HG03175 (cell line): ENCODE data around the gene CLEC2D.
"Not testable (repeated sequence)": the region's sequence is repeated elsewhere in the genome, so short reads cannot be mapped to it uniquely, and the experiment has no call there.

Experiments used
- ATAC-seq: cut with Tn5 transposase; IDR thresholded peaks from one replicate; pipeline ENCODE4 v1.9.1; 2021; ENCODE audit warnings: mild to moderate bottlenecking, moderate library complexity; ENCODE audit not compliant: unreplicated experiment

CLEC2D gene

DNA sequence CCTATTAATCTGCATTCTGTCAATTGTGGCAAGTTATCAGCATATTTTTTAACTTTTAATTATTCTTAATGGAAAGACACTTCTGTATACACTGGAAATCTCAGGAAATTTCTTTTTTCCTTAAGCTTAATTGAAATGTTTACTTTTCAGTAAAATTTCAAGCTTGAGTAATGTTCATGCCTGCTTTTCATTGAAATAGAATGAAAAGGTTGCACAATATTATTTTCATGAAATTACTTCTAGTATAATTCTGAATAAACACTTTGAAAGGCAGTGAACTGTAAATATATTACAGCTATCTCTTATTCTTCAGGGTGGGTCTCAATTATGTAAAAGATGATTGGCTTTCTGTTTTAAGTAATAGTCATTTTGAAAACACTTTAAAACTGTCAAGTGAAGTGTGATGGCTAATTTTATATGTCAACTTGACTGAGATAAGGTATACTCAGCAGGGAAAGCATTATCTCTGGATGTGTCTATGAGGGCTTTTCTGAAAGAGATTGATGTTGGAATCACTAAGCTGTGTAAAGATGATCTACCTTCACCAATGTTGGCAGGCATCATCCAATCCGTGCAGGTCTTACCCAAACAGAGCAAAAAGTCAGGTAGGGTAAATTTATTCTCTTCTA, 29.9 kb downstream of the CLEC2D start:
- ATAC-seq: no peak

- ATAC-seq: no peak
Observed at GRCh38 chr12:9699898-9700605, 30.5 kb downstream of the CLEC2D start.

DNA sequence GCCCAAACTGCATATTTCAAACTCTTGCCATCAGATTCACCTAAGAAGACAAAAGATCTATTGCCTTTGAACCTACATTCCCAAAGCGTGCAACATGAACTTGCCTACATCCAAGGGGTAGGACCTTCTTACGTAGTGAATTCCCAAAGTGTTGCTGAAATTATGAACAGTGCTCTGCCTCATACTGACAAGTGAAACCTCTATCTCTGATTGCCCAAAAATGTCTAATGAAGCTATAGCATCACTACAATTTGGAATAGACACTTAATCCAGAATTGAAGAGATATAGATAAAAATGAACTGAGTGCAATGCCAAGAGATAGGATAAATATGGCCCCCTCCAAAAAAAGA, 31.1 kb downstream of the CLEC2D start:
- ATAC-seq: no peak

- no peak for ATAC-seq
Observed at GRCh38 chr12:9701380-9702154, 32.1 kb downstream of the CLEC2D start.

GRCh38 chr12:9702255-9702654, 32.7 kb downstream of the CLEC2D start:
- no peak for ATAC-seq

GRCh38 chr12:9704561-9704960, 35.0 kb downstream of the CLEC2D start:
- ATAC-seq: not testable (repeated sequence)

DNA sequence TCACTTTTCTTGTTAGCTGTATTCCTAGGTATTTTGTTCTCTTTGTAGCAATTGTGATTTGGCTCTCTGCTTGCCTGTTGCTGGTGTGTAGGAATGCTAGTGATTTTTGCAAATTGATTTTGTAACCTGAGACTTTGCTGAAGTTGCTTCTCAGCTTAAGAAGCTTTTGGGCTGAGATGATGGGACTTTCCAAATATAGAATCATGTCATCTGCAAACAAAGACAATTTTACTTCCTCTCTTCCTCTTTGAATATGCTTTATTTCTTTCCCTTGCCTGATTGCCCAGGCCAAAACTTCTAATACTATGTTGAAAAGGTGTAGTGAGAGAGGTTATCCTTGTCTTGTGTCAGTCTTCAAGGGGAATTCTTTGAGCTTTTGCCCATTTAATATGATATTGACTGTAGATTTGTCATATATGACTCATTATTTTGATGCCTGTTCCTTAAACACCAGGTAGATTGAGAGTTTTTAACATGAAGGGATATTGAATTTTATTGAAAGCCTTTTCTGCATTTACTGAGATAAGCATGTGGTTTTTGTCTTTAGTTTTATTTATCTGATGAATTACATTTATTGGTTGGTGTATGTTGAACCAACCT, 36.7 kb downstream of the CLEC2D start:
- ATAC-seq: no peak

DNA sequence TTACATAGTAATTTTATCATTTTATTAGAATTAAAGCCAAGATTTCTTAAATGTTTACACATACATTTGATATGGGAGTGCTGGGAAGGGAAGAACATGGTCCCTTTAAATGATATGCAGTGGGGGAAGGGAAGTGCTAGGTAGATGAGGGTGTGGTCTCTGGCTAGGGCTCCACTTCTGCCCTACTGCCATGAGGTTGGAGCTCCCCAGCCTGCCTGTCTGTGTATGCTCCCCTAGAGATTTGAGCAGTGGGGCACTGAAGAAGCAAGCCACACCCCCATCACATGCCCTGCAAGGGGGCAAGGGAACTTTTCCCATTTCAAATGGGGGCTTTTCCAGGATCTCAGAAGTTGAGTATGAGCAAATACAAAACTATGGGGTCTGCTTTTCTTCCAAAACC, 37.8 kb downstream of the CLEC2D start:
- ATAC-seq: no peak

- ATAC-seq: no peak
Observed at GRCh38 chr12:9707864-9708808, 38.6 kb downstream of the CLEC2D start.

GRCh38 chr12:9708853-9709252, 39.3 kb downstream of the CLEC2D start:
- no peak for ATAC-seq

GRCh38 chr12:9710584-9711375, 41.3 kb downstream of the CLEC2D start:
- ATAC-seq: no peak

- ATAC-seq: no peak
Observed at GRCh38 chr12:9711664-9712063, 42.2 kb downstream of the CLEC2D start.

DNA sequence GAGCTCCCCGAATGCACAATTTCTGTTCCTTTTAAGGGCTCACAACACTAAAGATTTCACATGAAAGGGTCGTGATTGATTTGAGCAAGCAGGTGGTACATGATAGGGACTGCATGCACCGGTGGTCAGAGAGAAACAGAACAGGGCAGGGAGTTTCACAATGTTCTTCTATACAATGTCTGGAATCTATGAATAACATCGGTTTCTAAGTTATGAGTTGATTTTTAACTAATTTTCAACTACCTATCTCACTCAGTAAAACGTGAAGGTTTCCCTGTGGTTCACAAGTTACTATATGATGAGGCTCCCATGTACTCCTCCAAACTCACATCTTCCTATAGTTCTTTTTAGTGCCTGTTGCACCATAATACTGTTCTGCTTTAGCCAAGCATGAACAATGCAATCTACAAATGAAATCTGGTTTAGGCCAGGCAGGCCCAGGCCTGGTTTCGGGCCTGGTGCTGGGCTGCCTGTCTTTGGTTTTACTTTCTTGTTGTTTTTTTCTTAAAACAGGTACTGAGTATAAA, 43.6 kb downstream of the CLEC2D start:
- peak; percentile 71 for ATAC-seq

GRCh38 chr12:9717070-9717925, 47.8 kb downstream of the CLEC2D start:
- peak; percentile 30 for ATAC-seq

DNA sequence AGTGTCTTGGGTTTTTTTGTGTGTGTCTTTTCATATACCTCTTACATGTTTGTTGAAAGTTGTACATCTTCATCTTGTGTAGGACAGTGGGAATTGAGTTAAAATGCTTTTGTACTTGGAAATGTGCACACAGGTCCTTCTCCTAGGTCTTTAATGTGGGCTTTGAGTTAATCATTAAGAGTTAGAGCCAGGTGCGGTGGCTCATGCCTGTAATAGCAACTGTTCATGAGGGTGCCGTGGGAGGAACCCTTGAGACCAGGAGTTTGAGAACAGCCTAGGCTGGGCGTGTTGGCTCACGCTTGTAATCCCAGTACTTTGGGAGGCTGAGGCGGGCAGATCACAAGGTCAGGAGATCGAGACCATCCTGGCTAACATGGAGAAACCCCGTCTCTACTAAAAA, 49.5 kb downstream of the CLEC2D start:
- ATAC-seq: no peak

DNA sequence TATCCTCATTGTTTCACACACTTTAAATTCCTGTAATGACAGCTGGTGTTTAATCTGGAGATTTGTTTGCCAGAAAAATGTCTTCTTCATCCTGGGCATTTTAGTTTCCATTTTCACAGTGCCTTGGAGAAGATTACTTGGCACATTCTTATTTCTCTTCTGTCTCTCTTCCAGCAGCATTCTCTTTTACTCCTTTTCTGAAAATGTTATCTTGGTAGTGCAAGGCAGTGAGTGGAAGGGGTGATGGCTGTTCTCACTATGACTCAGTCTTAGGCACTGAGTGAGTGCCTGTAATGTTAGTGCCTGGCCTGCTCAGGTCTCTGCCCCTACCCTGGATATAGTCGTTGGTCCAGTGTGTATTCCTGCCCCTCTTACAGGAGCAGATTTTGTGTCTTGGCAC, 50.3 kb downstream of the CLEC2D start:
- ATAC-seq: no peak

GRCh38 chr12:9721394-9722092, 52.0 kb downstream of the CLEC2D start:
- peak; percentile 60 for ATAC-seq

GRCh38 chr12:9724023-9724422, 54.5 kb downstream of the CLEC2D start:
- ATAC-seq: no peak
